GM10248 (cell line): ENCODE results near the gene SNX14.

ENCODE experiments used
- CTCF ChIA-PET: fragments of 300-600 bp; sonication (Branson Sonifier 250); formaldehyde crosslinking; extraction: SDS; loops from one replicate; lab custom pipeline; 2021; ENCODE audit warnings: antibody characterized with exemption; lab: Yijun Ruan, JAX
- POLR2A ChIA-PET: fragments of 350-650 bp; sonication (Branson Sonifier 250); formaldehyde crosslinking; extraction: SDS; loops from one replicate; lab custom pipeline; 2020; ENCODE audit warnings: antibody characterized with exemption; lab: Yijun Ruan, JAX
- DNase-seq: peaks from one replicate; pipeline ENCODE4 v3.0.0; 2012; ENCODE audit errors: extremely low spot score
- TF ChIP-seq, protein P1 (sequence below): IDR thresholded peaks from 2 replicates; pipeline ENCODE4 v1.5.1; 2012; ENCODE audit warnings: mild to moderate bottlenecking, low read depth; ENCODE audit errors: extremely low read depth, missing control alignments, control extremely low read depth

SNX14 gene

DNA sequence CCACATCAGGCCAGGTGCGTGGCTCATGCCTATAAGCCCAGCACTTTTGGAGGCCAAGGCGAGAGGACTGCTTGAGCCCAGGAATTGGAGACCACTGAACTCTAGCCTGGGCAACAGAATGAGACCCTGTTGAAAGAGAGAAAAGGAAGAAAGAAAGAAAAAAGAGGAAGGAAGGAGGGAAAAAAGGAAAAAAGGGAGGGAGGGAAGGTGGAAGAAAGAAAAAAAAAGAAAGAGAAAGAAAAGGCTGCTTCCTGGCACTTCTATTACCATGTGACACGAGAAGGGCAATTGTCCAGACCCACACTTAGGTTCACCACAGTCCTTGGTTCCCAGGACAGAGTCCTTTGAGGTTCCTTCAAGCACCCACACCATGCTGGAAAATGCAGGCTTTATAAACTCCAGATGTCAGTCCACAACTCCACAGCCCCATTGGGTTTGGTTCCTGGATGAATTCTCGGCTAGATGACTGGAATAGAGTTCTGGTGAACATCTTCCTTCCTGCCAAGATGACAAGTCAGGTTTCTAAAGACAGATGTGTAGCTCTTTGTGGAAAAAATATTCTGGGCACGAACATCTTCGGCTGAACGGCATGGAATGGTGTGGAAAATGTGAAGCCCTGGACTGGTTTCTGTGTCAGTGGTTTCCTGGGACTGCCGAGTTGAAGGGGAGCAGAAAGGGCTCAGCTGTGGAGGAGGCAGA lies 111.3 kb downstream of the SNX14 start:
- TF ChIP-seq, protein P1, sequence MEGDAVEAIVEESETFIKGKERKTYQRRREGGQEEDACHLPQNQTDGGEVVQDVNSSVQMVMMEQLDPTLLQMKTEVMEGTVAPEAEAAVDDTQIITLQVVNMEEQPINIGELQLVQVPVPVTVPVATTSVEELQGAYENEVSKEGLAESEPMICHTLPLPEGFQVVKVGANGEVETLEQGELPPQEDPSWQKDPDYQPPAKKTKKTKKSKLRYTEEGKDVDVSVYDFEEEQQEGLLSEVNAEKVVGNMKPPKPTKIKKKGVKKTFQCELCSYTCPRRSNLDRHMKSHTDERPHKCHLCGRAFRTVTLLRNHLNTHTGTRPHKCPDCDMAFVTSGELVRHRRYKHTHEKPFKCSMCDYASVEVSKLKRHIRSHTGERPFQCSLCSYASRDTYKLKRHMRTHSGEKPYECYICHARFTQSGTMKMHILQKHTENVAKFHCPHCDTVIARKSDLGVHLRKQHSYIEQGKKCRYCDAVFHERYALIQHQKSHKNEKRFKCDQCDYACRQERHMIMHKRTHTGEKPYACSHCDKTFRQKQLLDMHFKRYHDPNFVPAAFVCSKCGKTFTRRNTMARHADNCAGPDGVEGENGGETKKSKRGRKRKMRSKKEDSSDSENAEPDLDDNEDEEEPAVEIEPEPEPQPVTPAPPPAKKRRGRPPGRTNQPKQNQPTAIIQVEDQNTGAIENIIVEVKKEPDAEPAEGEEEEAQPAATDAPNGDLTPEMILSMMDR: no peak
- CTCF ChIA-PET: interaction anchor here (0.7 to 11.1 kb wide), 53 partner anchors 8 to 173 kb away, joined by 3 to 186 read pairs (median 6); partner anchors contain the start of gene NT5E
- POLR2A ChIA-PET: no interaction called here
- DNase-seq: no peak

DNA sequence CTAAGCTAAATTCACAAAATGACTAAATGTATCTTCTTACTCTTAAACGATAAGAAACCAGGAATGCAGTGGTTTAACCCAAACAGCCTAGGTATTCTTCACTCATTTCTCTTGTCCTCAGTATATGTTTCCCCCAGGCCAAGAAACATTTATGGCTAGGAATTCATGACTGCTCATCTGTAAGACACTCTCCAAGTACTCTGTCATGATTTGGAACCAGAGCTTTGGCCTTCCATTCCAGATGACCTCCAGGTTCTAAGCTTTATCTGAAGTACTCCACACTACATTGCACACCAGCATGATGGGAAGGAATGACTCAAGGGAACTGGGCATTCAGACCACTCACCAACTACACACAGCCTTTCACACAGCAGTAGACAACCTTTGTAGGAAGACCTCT lies 114.5 kb downstream of the SNX14 start:
- ChIA-PET POLR2A (no interaction called here), CTCF (interaction anchor here (0.8 to 11.1 kb wide), 10 partner anchors 14 to 126 kb away, joined by 3 to 186 read pairs (median 4); partner anchors contain the start of gene NT5E)
- no peak for DNase-seq

DNA sequence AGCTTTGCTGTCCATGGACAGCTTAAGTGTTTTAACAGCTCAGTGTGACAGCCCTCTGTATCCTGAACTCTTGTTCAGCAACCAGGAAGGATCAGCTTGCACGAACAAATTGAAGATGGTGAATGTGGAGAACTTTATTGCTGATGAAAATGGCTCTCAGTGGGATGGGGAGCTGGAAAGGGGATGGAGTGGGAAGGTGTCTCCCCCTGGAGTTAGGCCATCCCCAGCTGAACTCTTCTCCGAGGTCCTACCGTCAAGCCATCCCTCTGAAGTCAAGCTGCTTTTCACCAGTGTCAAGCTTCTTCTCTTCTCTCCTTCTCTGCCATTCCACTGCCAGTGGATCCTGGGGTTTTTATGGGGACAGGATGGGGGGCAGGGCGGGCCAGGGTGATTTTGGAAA lies 117.1 kb downstream of the SNX14 start:
- CTCF ChIA-PET: interaction anchor here (0.8 to 11.1 kb wide), 5 partner anchors 10 to 123 kb away, joined by 3 to 186 read pairs (median 5); no protein-coding TSS in a partner anchor
- POLR2A ChIA-PET: no interaction called here

More for the DNA sequence above, 114.5 kb downstream of the SNX14 start:
- TF ChIP-seq, protein P1: no peak

DNA sequence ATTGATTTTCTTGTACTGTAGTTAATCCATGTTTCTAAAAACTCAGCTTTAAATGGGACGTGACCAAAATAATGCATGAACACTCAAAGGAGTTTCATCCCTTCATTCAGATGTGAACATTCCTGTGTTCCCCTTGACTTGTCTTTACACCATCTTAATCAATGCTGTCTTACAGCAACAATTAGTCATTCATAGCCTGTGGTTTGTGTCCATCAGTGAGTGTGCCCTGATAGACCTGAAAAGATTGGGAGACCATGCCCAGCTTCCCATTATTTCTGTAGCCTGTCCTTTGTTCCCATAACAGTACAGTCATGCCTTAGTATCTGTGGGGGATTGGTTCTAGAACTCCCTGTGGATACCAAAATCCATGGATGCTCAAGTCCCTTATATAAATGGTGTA lies 119.9 kb downstream of the SNX14 start:
- CTCF ChIA-PET: interaction anchor here (0.7 to 4.1 kb wide), 4 partner anchors 10 to 86 kb away, joined by 3 to 58 read pairs (median 4); no protein-coding TSS in a partner anchor
- TF ChIP-seq, protein P1: no peak
- POLR2A ChIA-PET: interaction anchor here (0.6 kb wide), 1 partner anchor 26 kb away, joined by 4 read pairs; no protein-coding TSS in a partner anchor
- no peak for DNase-seq

More for the DNA sequence above, 117.1 kb downstream of the SNX14 start:
- no peak for DNase-seq
- TF ChIP-seq, protein P1: no peak

DNA sequence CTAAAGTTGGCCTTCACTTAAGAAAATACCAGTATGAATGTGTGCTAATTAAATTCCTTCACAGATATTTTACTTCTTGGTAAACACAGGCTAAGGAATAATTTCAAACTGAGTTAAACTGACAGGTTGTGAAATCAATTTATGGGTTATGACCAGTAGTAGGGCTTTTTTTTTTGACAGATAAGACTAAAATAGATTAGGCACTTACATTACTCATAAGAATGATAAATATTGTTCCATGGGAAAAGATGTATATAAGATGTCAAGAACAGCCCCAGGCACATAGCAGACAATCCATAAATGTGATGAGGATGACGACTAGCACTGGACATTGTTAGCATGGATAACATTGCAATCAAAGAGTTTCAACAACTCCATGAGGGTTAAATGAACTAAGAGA lies 120.9 kb downstream of the SNX14 start:
- no peak for DNase-seq
- TF ChIP-seq, protein P1: no peak
- CTCF ChIA-PET: interaction anchor here (1.0 to 4.1 kb wide), 3 partner anchors 9 to 22 kb away, joined by 3 to 58 read pairs (median 4); no protein-coding TSS in a partner anchor
- POLR2A ChIA-PET: no interaction called here

DNA sequence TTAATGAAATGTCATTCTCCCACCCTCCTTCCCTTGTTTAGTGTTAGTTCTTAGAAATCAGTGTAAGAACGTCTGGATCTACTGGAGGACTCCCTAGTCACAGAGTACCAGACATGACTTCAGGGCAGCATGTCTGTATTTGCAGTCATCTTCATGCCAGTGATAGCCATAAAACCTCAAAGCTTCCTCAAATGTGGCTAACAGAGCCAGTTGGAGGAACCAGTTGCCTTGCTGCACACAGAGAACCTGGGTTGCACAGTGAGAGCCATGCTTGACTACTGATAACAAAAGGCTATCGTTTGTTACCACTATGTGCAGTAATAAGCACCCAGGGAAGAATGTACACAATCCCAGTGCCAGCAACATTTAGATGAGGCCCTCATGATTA lies 123.6 kb downstream of the SNX14 start:
- ChIA-PET CTCF (interaction anchor here (0.8 to 3.7 kb wide), 2 partner anchors 13 to 27 kb away, joined by 3 to 27 read pairs; no protein-coding TSS in a partner anchor), POLR2A (no interaction called here)
- TF ChIP-seq, protein P1: no peak
- DNase-seq: no peak
